Measurements from ENCODE around the gene PROM1. TPM values are rescaled to one million over a fixed set of nuclear protein-coding genes. Genes with fewer than 3 reads are reported as not detected.

Gene PROM1
- total and polyA plus RNA-seq, 2 of the 13 experiments (the other 11 are each of a cell fraction or from before 2014, with no cell fraction given), result 3.9 to 16.4 TPM

- no peak within 1 kb of the TSS for H3K27ac ChIP-seq (ENCODE audit: extremely low read length, insufficient read depth, low read length)
- TF ChIP-seq, protein P1, sequence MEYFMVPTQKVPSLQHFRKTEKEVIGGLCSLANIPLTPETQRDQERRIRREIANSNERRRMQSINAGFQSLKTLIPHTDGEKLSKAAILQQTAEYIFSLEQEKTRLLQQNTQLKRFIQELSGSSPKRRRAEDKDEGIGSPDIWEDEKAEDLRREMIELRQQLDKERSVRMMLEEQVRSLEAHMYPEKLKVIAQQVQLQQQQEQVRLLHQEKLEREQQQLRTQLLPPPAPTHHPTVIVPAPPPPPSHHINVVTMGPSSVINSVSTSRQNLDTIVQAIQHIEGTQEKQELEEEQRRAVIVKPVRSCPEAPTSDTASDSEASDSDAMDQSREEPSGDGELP (IDR thresholded peaks at IDR 0.05; ENCODE audit: borderline replicate concordance, low read depth), result no peak
- no peak for TF ChIP-seq ARID5B (CRISPR knock-in tag; IDR thresholded peaks at IDR 0.05)
- TF ChIP-seq ZNF432 (CRISPR knock-in tag; IDR thresholded peaks at IDR 0.05; ENCODE audit: borderline replicate concordance), result no peak
- TF ChIP-seq ZFYVE20 (CRISPR knock-in tag; IDR thresholded peaks at IDR 0.05; ENCODE audit: borderline replicate concordance, low read depth), result no peak
- TF ChIP-seq, protein P2, sequence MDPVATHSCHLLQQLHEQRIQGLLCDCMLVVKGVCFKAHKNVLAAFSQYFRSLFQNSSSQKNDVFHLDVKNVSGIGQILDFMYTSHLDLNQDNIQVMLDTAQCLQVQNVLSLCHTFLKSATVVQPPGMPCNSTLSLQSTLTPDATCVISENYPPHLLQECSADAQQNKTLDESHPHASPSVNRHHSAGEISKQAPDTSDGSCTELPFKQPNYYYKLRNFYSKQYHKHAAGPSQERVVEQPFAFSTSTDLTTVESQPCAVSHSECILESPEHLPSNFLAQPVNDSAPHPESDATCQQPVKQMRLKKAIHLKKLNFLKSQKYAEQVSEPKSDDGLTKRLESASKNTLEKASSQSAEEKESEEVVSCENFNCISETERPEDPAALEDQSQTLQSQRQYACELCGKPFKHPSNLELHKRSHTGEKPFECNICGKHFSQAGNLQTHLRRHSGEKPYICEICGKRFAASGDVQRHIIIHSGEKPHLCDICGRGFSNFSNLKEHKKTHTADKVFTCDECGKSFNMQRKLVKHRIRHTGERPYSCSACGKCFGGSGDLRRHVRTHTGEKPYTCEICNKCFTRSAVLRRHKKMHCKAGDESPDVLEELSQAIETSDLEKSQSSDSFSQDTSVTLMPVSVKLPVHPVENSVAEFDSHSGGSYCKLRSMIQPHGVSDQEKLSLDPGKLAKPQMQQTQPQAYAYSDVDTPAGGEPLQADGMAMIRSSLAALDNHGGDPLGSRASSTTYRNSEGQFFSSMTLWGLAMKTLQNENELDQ (CRISPR knock-in tag; IDR thresholded peaks at IDR 0.05; ENCODE audit: borderline replicate concordance), result no peak
- no peak for TF ChIP-seq SOX13 (IDR thresholded peaks at IDR 0.05)
- TF ChIP-seq SOX13 (CRISPR knock-in tag; conservative IDR thresholded peaks at IDR 0.05 in 1 of 2, IDR thresholded peaks at IDR 0.05 in 1 of 2), result no peak
- TF ChIP-seq THAP9 (CRISPR knock-in tag; IDR thresholded peaks at IDR 0.05; ENCODE audit: borderline replicate concordance), result no peak
- no peak for TF ChIP-seq XBP1 (CRISPR knock-in tag; IDR thresholded peaks at IDR 0.05)
- TF ChIP-seq, protein P3, sequence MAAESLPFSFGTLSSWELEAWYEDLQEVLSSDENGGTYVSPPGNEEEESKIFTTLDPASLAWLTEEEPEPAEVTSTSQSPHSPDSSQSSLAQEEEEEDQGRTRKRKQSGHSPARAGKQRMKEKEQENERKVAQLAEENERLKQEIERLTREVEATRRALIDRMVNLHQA (CRISPR knock-in tag; IDR thresholded peaks at IDR 0.05), result no peak
These were observed 145.2 kb downstream of the PROM1 start, which contains the start of gene FGFBP1 for GRCh38 chr4:15938640-15939039. TSS of gene FGFBP1 (minus strand) at chr4:15938740. CDS start at chr4:15936632, 2,108 bp downstream.

More at GRCh38 chr4:15938640-15939039, 145.2 kb downstream of the PROM1 start, which contains the start of gene FGFBP1:
- FAIRE-seq, result no peak
- no peaks in the 10 kb centered on the region for H3K4me1 ChIP-seq (ENCODE audit: insufficient read depth, low read length)
- intact Hi-C loops (cut with micrococcal nuclease; ENCODE audit: unreplicated experiment) (no loop called here), in situ Hi-C loops (cut with HindIII; ENCODE audit: extremely low pct_ligation_motif_present, low pct_unique_long_range_greater_than_20kb) (no loop called here)
- ChIA-PET POLR2A (no interaction called here), CTCF (ENCODE audit: low intra/inter-chr PET ratio, low total read pairs) (no interaction called here)
- peaks cover 2 to 11% of the 10 kb centered on the region in 2 experiments; a peak in 1 of 5 replicates for H3K27me3 ChIP-seq (ENCODE audit: control insufficient read depth in 1 of 2, insufficient read depth in 2 of 2, low read length in 2 of 2)
- no TSS peak for BruUV-seq (replicated peaks)
- H4K20me1 ChIP-seq (ENCODE audit: insufficient read depth, low read length), result no peaks in the 10 kb centered on the region
- H3K4me2 ChIP-seq (ENCODE audit: low read depth, low read length), result no peak within 1 kb of the TSS
- no peaks in the 10 kb centered on the region for H3K79me2 ChIP-seq (ENCODE audit: insufficient read depth, low read length)
- WGBS (ENCODE audit: low lambda C conversion rate), result 3% methylated on average over 4 of the region's 4 CpGs
- no peaks in the 10 kb centered on the region for H3K9me3 ChIP-seq (ENCODE audit: low read length)
- ATAC-seq, result no peak
- H3K4me3 ChIP-seq (replicated peaks in 1 of 3; ENCODE audit: insufficient read depth in 1 of 3, low read depth in 2 of 3, low read length in 3 of 3), result no peak within 1 kb of the TSS
- H3K36me3 ChIP-seq (replicated peaks in 1 of 2; ENCODE audit: control insufficient read depth in 1 of 2, insufficient read depth in 2 of 2, low read length in 2 of 2), result no peaks in the 10 kb centered on the region
- no peak for DNase-seq (ENCODE audit: low spot score)
- no peak within 1 kb of the TSS for H2AFZ ChIP-seq (ENCODE audit: low read length)
- no peak within 1 kb of the TSS for H3K9ac ChIP-seq (ENCODE audit: insufficient read depth, low read depth, low read length)

All from HepG2 (cell line).